Sigmoid colon (tissue), 4 donors: ENCODE results near the gene EIF4E2.

Source experiments
- EP300 ChIP-seq, 4 donors: sonication (generic); formaldehyde crosslinking; IDR thresholded peaks; one replicate each; pipeline ENCODE4 v1.6.1; 2017; ENCODE audit warnings: antibody characterized with exemption in 4 of 4
- POLR2A ChIP-seq, 2 donors: fragments of 450-650 bp; IDR thresholded peaks; one replicate each; pipeline ENCODE4 v1.6.1; 2016; ENCODE audit warnings: antibody characterized with exemption in 2 of 2, mild to moderate bottlenecking in 2 of 2, moderate library complexity in 2 of 2
- POLR2AphosphoS5 ChIP-seq, 4 donors: sonication (generic); formaldehyde crosslinking; IDR thresholded peaks; one replicate each; pipeline ENCODE4 v1.6.1; 2017; ENCODE audit warnings: antibody characterized with exemption in 4 of 4
- TF ChIP-seq, protein P1 (sequence below), 4 experiments: fragments of 450-650 bp in 3 of 4; fragments of 200-600 bp in 1 of 4; IDR thresholded peaks; one replicate each; pipeline ENCODE4 v1.5.1; 2016 to 2019; ENCODE audit warnings: antibody characterized with exemption in 4 of 4, mild to moderate bottlenecking in 3 of 4, moderate library complexity in 2 of 4

DNA sequence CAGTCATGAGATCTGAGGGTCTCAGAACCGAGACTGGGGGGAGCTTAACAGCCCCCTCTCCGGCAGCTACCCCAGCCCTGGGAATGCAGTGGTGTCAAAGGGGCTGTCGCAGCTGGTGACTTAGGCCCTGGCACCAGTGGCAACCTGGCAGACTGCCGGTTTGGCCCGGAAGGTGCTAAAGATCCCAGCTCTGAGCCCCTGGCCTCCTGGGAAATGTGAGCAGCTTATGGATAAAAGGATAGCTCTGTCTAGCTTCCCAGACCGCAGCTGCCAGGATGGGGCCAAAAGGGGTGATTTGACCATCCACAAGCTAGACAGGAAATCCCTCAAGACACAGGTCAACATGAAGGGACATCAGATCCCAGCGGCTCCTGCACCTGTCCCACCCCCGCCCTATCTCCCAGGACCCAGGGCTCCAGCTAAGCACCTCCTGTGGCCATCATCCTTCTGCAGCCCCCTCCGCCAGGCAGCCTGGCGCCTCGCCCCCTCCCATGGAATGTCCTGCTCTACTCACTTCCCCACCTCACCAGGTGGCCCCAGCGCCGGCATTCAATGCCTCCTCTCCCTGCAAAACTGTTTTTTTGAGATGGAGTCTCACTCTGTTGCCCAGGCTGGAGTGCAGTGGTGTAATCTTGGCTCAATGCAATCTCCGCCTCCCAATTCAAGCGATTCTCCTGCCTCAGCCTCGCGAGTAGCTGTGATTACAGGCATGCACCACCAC lies 49.7 kb downstream of the EIF4E2 start:
- TF ChIP-seq EP300 (IDR thresholded peaks at IDR 0.05): no peak
- TF ChIP-seq, protein P1, sequence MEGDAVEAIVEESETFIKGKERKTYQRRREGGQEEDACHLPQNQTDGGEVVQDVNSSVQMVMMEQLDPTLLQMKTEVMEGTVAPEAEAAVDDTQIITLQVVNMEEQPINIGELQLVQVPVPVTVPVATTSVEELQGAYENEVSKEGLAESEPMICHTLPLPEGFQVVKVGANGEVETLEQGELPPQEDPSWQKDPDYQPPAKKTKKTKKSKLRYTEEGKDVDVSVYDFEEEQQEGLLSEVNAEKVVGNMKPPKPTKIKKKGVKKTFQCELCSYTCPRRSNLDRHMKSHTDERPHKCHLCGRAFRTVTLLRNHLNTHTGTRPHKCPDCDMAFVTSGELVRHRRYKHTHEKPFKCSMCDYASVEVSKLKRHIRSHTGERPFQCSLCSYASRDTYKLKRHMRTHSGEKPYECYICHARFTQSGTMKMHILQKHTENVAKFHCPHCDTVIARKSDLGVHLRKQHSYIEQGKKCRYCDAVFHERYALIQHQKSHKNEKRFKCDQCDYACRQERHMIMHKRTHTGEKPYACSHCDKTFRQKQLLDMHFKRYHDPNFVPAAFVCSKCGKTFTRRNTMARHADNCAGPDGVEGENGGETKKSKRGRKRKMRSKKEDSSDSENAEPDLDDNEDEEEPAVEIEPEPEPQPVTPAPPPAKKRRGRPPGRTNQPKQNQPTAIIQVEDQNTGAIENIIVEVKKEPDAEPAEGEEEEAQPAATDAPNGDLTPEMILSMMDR (IDR thresholded peaks at IDR 0.05): no peak
- TF ChIP-seq POLR2AphosphoS5 (IDR thresholded peaks at IDR 0.05): no peak
- TF ChIP-seq POLR2A (IDR thresholded peaks at IDR 0.05): no peak
